ENCODE results near the gene FAH. TPM values are rescaled to one million over a fixed set of nuclear protein-coding genes. Genes with fewer than 3 reads are reported as not detected.

Gene FAH
- total and polyA plus RNA-seq, 2 experiments from 2014 or later = 16.3 to 20.3 TPM

DNA sequence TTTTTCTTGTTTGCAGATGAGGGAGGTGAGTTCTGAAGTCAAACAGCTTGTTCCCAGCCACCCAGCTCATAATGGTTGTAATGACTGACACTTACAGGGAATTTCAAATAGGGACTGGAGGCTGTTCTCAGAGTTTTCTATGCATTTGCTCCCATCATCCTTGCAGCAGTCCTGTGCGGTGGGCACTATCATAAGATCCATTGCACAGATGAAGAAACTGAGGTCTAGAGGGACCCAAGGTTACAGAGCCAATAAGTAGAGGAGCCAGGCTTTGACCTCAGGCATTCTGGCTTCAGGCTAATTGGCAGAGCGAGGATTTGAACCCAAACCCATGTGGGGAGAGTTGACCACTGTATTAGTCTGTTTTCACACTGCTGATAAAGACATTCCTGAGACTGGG lies 32.4 kb downstream of the FAH start:
- no peaks in the 10 kb centered on the region for H3K79me2 ChIP-seq (replicated peaks; ENCODE audit: insufficient read depth)
- Mint-ChIP-seq H3K36me3 (ENCODE audit: low read depth) (peaks cover 14% of the 10 kb centered on the region), H3K27ac (no peak overlapping the region), H3K4me1 (peaks cover 3% of the 10 kb centered on the region; the same call in 1 of the 3 replicates), H3K4me3 (no peak overlapping the region), H3K9me3 (no peaks in the 10 kb centered on the region), H3K27me3 (ENCODE audit: insufficient read depth, low read depth, poor library complexity) (no peaks in the 10 kb centered on the region)
- no peaks in the 10 kb centered on the region for H3K4me1 ChIP-seq (ENCODE audit: insufficient read depth)
- no peak for DNase-seq (ENCODE audit: low spot score)
- H3K9me2 ChIP-seq (ENCODE audit: insufficient read depth) = no peaks in the 10 kb centered on the region
- H3K27me3 ChIP-seq (ENCODE audit: insufficient read depth) = no peaks in the 10 kb centered on the region
- no peak overlapping the region for H2AFZ ChIP-seq
- no peak for TF ChIP-seq REST (IDR thresholded peaks at IDR 0.05; ENCODE audit: unreplicated experiment)
- no peak for TF ChIP-seq ZNF114 (CRISPR knock-in tag; IDR thresholded peaks at IDR 0.05)
- no peak for TF ChIP-seq NANOG (IDR thresholded peaks at IDR 0.05; ENCODE audit: borderline replicate concordance)
- no peak for TF ChIP-seq CREB1 (CRISPR knock-in tag; IDR thresholded peaks at IDR 0.05; ENCODE audit: low read depth)
- no peak for TF ChIP-seq POLR2AphosphoS5 (IDR thresholded peaks at IDR 0.05; ENCODE audit: low read depth)
- no peak for TF ChIP-seq STAT1 (IDR thresholded peaks at IDR 0.05; ENCODE audit: unreplicated experiment)
- TF ChIP-seq CTCF (conservative IDR thresholded peaks at IDR 0.05; ENCODE audit: low read depth in 2 of 2) = no peak
- no peak for TF ChIP-seq EZH2 (IDR thresholded peaks at IDR 0.05; ENCODE audit: low read depth, unreplicated experiment)
- no peak for TF ChIP-seq ZNF331 (CRISPR knock-in tag; IDR thresholded peaks at IDR 0.05; ENCODE audit: low read depth)
- no peak for TF ChIP-seq ZNF462 (CRISPR knock-in tag; IDR thresholded peaks at IDR 0.05)
- no peak for TF ChIP-seq JUNB (IDR thresholded peaks at IDR 0.05; ENCODE audit: unreplicated experiment)
- TF ChIP-seq, protein P1, sequence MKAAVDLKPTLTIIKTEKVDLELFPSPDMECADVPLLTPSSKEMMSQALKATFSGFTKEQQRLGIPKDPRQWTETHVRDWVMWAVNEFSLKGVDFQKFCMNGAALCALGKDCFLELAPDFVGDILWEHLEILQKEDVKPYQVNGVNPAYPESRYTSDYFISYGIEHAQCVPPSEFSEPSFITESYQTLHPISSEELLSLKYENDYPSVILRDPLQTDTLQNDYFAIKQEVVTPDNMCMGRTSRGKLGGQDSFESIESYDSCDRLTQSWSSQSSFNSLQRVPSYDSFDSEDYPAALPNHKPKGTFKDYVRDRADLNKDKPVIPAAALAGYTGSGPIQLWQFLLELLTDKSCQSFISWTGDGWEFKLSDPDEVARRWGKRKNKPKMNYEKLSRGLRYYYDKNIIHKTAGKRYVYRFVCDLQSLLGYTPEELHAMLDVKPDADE (IDR thresholded peaks at IDR 0.05) = no peak
- no peak for TF ChIP-seq EZH2phosphoT487 (IDR thresholded peaks at IDR 0.05; ENCODE audit: unreplicated experiment)
- no peak overlapping the region for H3K4me2 ChIP-seq
- no peaks in the 10 kb centered on the region; the same call in 1 of the 2 replicates for H3K36me3 ChIP-seq (ENCODE audit: insufficient read depth)
- no peak overlapping the region for H3K4me3 ChIP-seq
- no peak overlapping the region for H3K27ac ChIP-seq (ENCODE audit: low read depth)
- ATAC-seq = no peak
- no peaks in the 10 kb centered on the region for H4K20me1 ChIP-seq (replicated peaks; ENCODE audit: insufficient read depth)
- no peaks in the 10 kb centered on the region for H3F3A ChIP-seq (replicated peaks; ENCODE audit: low read depth)
